Measurements from ENCODE around the gene KIF25. TPM values are rescaled to one million over a fixed set of nuclear protein-coding genes. Genes with fewer than 3 reads are reported as not detected.

The KIF25 gene
- total RNA-seq, 1 experiment from 2014 or later = 0.39 TPM

GRCh38 chr6:167956983-167957492, 40.4 kb upstream of the KIF25 start:
- Histone ChIP-seq H3K9me3 (ENCODE audit: low read depth, low read length, poor library complexity, severe bottlenecking) (no peaks in the 10 kb centered on the region), H3K4me1 (ENCODE audit: insufficient read depth, low read length, poor library complexity, severe bottlenecking) (peaks cover 5% of the 10 kb centered on the region), H3K27ac (ENCODE audit: low read depth, low read length, poor library complexity, severe bottlenecking) (no peak overlapping the region), H3K36me3 (ENCODE audit: insufficient read depth, low read length, poor library complexity, severe bottlenecking) (no peaks in the 10 kb centered on the region), H3K27me3 (replicated peaks; ENCODE audit: insufficient read depth, low read depth, low read length, poor library complexity) (no peaks in the 10 kb centered on the region), H3K4me3 (ENCODE audit: low read depth, low read length, poor library complexity, severe bottlenecking) (no peak overlapping the region)
- intact Hi-C loops (cut with micrococcal nuclease; ENCODE audit: unreplicated experiment) = no loop called here
- POLR2A ChIA-PET (ENCODE audit: low non-redundant PET) = no interaction called here
- BruUV-seq (replicated peaks) = no TSS peak
- CTCF ChIA-PET = no interaction called here
- TF ChIP-seq, protein P1, sequence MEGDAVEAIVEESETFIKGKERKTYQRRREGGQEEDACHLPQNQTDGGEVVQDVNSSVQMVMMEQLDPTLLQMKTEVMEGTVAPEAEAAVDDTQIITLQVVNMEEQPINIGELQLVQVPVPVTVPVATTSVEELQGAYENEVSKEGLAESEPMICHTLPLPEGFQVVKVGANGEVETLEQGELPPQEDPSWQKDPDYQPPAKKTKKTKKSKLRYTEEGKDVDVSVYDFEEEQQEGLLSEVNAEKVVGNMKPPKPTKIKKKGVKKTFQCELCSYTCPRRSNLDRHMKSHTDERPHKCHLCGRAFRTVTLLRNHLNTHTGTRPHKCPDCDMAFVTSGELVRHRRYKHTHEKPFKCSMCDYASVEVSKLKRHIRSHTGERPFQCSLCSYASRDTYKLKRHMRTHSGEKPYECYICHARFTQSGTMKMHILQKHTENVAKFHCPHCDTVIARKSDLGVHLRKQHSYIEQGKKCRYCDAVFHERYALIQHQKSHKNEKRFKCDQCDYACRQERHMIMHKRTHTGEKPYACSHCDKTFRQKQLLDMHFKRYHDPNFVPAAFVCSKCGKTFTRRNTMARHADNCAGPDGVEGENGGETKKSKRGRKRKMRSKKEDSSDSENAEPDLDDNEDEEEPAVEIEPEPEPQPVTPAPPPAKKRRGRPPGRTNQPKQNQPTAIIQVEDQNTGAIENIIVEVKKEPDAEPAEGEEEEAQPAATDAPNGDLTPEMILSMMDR (conservative IDR thresholded peaks at IDR 0.05; ENCODE audit: low read depth, low read length) = no peak
- no peak for TF ChIP-seq EZH2 (IDR thresholded peaks at IDR 0.05; ENCODE audit: borderline replicate concordance, low read depth, low read length, poor library complexity, severe bottlenecking)
- DNase-seq (ENCODE audit: low spot score) = no peak

DNA sequence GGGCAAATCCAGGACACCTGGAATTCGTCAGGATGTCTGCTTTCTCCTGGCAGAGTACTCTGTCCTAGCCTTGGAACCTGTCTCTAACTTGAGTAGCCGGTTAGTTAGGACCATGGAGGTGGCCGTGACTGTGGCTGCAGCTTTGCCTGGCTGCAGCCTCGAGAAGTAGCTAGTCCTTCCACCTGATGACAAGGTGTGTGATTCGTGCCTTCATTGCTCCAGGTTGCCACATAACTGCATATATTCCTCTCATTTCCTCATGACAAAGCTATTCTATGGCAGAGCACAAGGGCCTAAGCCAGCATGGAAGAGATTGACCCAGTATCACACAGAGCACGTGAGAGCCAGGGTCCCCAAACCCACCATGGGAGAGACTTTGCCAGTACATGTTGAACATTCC, 39.8 kb upstream of the KIF25 start:
- H3K36me3 ChIP-seq (ENCODE audit: insufficient read depth, low read length, poor library complexity, severe bottlenecking) = peaks cover 4% of the 10 kb centered on the region
- H3K27ac ChIP-seq (ENCODE audit: low read depth, low read length, poor library complexity, severe bottlenecking) = no peak overlapping the region
- no peak overlapping the region for H3K4me3 ChIP-seq (ENCODE audit: low read depth, low read length, poor library complexity, severe bottlenecking)
- H3K9me3 ChIP-seq (ENCODE audit: low read depth, low read length, poor library complexity, severe bottlenecking) = no peaks in the 10 kb centered on the region
- no peaks in the 10 kb centered on the region for H3K27me3 ChIP-seq (replicated peaks; ENCODE audit: insufficient read depth, low read depth, low read length, poor library complexity)
- intact Hi-C loops (cut with micrococcal nuclease; ENCODE audit: unreplicated experiment) = no loop called here
- DNase-seq (ENCODE audit: low spot score) = no peak
- H3K4me1 ChIP-seq (ENCODE audit: insufficient read depth, low read length, poor library complexity, severe bottlenecking) = peaks cover 5% of the 10 kb centered on the region
- ChIA-PET CTCF (no interaction called here), POLR2A (ENCODE audit: low non-redundant PET) (no interaction called here)
- no TSS peak for BruUV-seq (replicated peaks)
- TF ChIP-seq EZH2 (IDR thresholded peaks at IDR 0.05; ENCODE audit: borderline replicate concordance, low read depth, low read length, poor library complexity, severe bottlenecking) = no peak

- no peak for DNase-seq (ENCODE audit: low spot score)
- no peak for TF ChIP-seq EZH2 (IDR thresholded peaks at IDR 0.05; ENCODE audit: borderline replicate concordance, low read depth, low read length, poor library complexity, severe bottlenecking)
- TF ChIP-seq, protein P1 (conservative IDR thresholded peaks at IDR 0.05; ENCODE audit: low read depth, low read length) = no peak
- Histone ChIP-seq H3K27ac (ENCODE audit: low read depth, low read length, poor library complexity, severe bottlenecking) (no peak overlapping the region), H3K4me3 (ENCODE audit: low read depth, low read length, poor library complexity, severe bottlenecking) (no peak overlapping the region), H3K9me3 (ENCODE audit: low read depth, low read length, poor library complexity, severe bottlenecking) (no peaks in the 10 kb centered on the region), H3K36me3 (ENCODE audit: insufficient read depth, low read length, poor library complexity, severe bottlenecking) (peaks cover 10% of the 10 kb centered on the region), H3K27me3 (replicated peaks; ENCODE audit: insufficient read depth, low read depth, low read length, poor library complexity) (no peaks in the 10 kb centered on the region), H3K4me1 (ENCODE audit: insufficient read depth, low read length, poor library complexity, severe bottlenecking) (peaks cover 5% of the 10 kb centered on the region)
- intact Hi-C loops (cut with micrococcal nuclease; ENCODE audit: unreplicated experiment) = no loop called here
- CTCF ChIA-PET = no interaction called here
- POLR2A ChIA-PET (ENCODE audit: low non-redundant PET) = no interaction called here
- no TSS peak for BruUV-seq (replicated peaks)
Observed at GRCh38 chr6:167960579-167960978, 36.9 kb upstream of the KIF25 start.

DNA sequence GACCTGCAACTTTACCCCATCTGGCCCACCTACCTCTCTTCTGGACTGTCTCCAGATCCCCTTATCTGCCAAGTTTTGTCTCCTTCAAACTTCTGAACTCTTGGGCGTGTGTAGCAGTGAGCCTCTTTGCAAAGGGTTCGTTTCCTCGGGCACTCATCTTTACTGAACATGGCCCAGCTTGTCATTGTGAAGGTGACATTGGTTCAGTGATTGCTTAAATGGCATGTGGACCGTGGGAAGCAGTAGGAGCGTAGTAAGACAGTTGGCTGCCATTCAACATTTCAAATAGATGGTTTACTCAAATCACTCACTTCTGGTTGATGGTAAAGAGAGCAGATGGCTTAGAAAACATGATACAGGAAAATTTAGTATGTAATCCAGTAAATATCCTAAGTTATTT, 34.8 kb upstream of the KIF25 start:
- ChIA-PET CTCF (no interaction called here), POLR2A (ENCODE audit: low non-redundant PET) (no interaction called here)
- peaks cover 13% of the 10 kb centered on the region for H3K36me3 ChIP-seq (ENCODE audit: insufficient read depth, low read length, poor library complexity, severe bottlenecking)
- no peaks in the 10 kb centered on the region for H3K27me3 ChIP-seq (replicated peaks; ENCODE audit: insufficient read depth, low read depth, low read length, poor library complexity)
- intact Hi-C loops (cut with micrococcal nuclease; ENCODE audit: unreplicated experiment) = no loop called here
- no peak overlapping the region for H3K27ac ChIP-seq (ENCODE audit: low read depth, low read length, poor library complexity, severe bottlenecking)
- TF ChIP-seq, protein P1 (conservative IDR thresholded peaks at IDR 0.05; ENCODE audit: low read depth, low read length) = no peak
- TF ChIP-seq EZH2 (IDR thresholded peaks at IDR 0.05; ENCODE audit: borderline replicate concordance, low read depth, low read length, poor library complexity, severe bottlenecking) = no peak
- H3K4me1 ChIP-seq (ENCODE audit: insufficient read depth, low read length, poor library complexity, severe bottlenecking) = peaks cover 5% of the 10 kb centered on the region
- BruUV-seq (replicated peaks) = no TSS peak
- no peak overlapping the region for H3K4me3 ChIP-seq (ENCODE audit: low read depth, low read length, poor library complexity, severe bottlenecking)
- no peak for DNase-seq (ENCODE audit: low spot score)
- no peaks in the 10 kb centered on the region for H3K9me3 ChIP-seq (ENCODE audit: low read depth, low read length, poor library complexity, severe bottlenecking)
